ELR (cell line): ENCODE data around the gene PLTP.
"Not testable (repeated sequence)": the region's sequence is repeated elsewhere in the genome, so short reads cannot be mapped to it uniquely, and the experiment has no call there.

Experiments used
- DNase-seq: peaks from one replicate; pipeline ENCODE4 v3.0.0-alpha.2; 2015; ENCODE audit warnings: low read depth

Gene PLTP

GRCh38 chr20:45897289-45897688 lies 14.7 kb downstream of the PLTP start:
- no peak for DNase-seq

DNA sequence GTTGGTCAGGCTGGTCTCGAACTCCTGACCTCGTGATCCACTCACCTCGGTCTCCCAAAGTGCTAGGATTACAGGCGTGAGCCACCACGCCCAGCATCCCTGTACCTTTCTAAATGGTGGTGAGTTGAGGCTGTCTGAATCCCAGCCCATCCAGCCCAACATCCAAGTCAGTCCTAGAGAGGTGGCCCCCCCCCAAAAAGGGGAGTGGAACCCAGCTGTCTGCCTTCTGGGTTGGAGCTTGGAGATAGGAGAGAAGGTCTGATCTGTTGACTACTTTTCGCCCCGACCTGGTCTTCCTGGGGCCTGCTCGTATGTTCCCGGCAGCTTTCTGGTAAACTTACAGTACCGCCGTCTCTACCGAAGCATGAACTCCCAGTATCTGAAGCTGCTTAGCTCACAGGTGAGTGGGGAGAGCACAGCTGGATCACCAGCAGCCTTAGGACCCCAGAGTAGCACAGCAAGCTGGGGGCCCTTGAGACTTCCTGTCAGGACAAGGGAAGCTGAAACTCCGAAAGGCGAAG lies 15.3 kb downstream of the PLTP start:
- DNase-seq = no peak

- no peak for DNase-seq
Measured at GRCh38 chr20:45894797-45895196, 17.2 kb downstream of the PLTP start.

GRCh38 chr20:45893831-45894230 lies 18.1 kb downstream of the PLTP start:
- peak; percentile 29 for DNase-seq

- no peak for DNase-seq
Measured at GRCh38 chr20:45892828-45893500, 19.0 kb downstream of the PLTP start.

DNA sequence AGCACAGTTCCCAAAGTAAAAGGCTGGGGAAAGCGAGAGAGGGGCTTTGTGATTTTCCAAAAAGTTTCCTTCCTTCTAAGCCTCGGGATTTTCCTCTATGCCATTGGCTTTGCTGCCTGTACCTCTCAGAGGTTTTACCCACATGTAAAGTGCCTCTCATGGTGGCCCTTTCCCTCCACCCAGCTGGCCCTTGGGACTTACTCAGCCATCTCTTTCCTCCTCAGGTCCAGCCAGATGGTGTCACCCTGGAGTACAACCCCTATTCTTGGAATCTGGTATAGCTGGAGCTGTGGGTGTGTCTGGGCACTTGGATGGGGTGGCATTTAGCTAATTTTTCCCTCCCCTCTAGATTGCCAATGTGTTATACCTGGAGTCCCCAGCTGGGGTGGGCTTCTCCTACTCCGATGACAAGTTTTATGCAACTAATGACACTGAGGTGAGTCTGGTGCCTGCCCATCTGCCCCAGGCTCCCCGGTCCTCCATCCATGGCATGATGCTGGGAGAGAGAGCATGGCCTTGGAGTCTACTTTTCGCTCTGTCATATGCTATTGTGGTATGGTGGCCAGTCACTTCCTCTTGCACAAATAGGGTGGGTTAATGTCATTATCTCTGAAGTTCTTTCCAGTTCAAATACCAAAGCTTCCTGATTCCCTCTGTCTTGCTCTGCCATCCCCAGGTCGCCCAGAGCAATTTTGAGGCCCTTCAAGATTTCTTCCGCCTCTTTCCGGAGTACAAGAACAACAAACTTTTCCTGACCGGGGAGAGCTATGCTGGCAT lies 19.7 kb downstream of the PLTP start:
- DNase-seq = peak; percentile 66

GRCh38 chr20:45890985-45891983 lies 20.7 kb downstream of the PLTP start, which contains the start of the genes CTSA and NEURL2:
CTSA (plus strand) TSS chr20:45891335; CDS start chr20:45891569, 234 bp downstream.
NEURL2 (minus strand) TSS chr20:45891208; CDS start chr20:45890991, 217 bp downstream.
- peak; percentile 96 for DNase-seq

- DNase-seq = peak; percentile 73
Measured at GRCh38 chr20:45890077-45890984, 21.6 kb downstream of the PLTP start.

GRCh38 chr20:45888681-45889080 lies 23.3 kb downstream of the PLTP start:
- no peak for DNase-seq

- DNase-seq = no peak
Measured at GRCh38 chr20:45887346-45887715, 24.6 kb downstream of the PLTP start, which contains the start of gene SPATA25. SPATA25 (minus strand) TSS chr20:45887622; CDS start chr20:45887590, 32 bp downstream.

GRCh38 chr20:45886590-45887345 lies 25.2 kb downstream of the PLTP start:
- no peak for DNase-seq

GRCh38 chr20:45883100-45883469 lies 28.9 kb downstream of the PLTP start:
- no peak for DNase-seq

GRCh38 chr20:45882469-45883099 lies 29.4 kb downstream of the PLTP start:
- no peak for DNase-seq

- peak; percentile 100 for DNase-seq
Measured at GRCh38 chr20:45880988-45881788, 30.8 kb downstream of the PLTP start, which contains the start of gene ZSWIM1. ZSWIM1 (plus strand) TSS chr20:45881227; CDS start chr20:45882593, 1,366 bp downstream.

GRCh38 chr20:45878076-45878761 lies 33.7 kb downstream of the PLTP start:
- no peak for DNase-seq

DNA sequence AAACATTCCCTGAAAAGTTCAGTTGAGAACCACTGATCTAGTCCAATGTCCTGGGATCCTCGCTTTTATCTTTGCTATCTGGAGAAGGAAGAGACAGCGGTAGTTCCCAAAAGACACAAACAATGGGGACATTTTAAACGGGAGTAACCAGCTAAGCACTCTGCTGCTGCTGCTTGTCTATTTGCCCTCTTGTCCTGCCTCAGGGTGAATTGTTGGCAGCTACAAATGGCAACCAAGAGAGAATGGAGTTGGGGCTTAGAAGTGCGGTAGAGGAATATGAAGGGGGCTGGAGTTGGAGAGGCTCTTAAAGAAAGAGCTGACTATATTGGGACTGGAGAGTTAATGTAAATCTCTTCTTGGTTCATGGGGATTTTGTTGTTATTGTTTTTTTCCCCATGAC lies 37.4 kb downstream of the PLTP start:
- DNase-seq = no peak

DNA sequence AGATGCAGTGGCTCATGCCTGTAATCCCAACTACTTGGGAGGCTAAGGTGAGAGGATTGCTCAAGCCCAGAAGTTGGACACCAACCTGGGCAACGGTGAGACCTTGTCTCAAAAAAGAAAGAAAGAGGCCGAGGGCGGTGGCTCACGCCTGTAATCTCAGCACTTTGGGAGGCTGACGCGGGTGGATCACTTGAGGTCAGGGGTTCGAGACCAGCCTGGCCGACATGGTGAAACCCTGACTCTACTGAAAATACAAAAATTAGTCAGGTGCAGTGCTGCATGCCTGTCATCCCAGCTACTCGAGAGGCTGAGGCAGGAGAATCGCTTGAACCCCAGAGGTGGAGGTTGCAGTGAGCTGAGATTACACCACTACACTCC lies 37.9 kb downstream of the PLTP start:
- DNase-seq = not testable (repeated sequence)
